K562 (cell line): Measurements from ENCODE around the gene GLI1. TPM values are rescaled to one million over a fixed set of nuclear protein-coding genes. Genes with fewer than 3 reads are reported as not detected.
A peak's percentile ranks its signal among the peaks of the same experiment; 100 is the strongest.

Experiments
- ARID1B ChIP-seq: fragments of 450-650 bp; IDR thresholded peaks from 2 replicates; pipeline ENCODE4 v1.6.1; 2016; ENCODE audit warnings: antibody characterized with exemption, mild to moderate bottlenecking, inconsistent platforms
- BHLHE40 ChIP-seq: IDR thresholded peaks from 2 replicates; pipeline ENCODE4 v1.6.1; 2011; ENCODE audit warnings: low read length, improper control_type of control experiment
- CBX5 ChIP-seq: IDR thresholded peaks from 2 replicates; pipeline ENCODE4 v1.6.1; 2014; ENCODE audit warnings: low read depth, borderline replicate concordance
- ETS1 ChIP-seq: conservative IDR thresholded peaks from 2 replicates; pipeline ENCODE4 v1.6.1; 2011; ENCODE audit warnings: low read depth, mild to moderate bottlenecking, low read length; ENCODE audit not compliant: control insufficient read depth
- FOSL1 ChIP-seq: fragments of 200-800 bp; sonication (Bioruptor generic); conservative IDR thresholded peaks from 2 replicates; pipeline ENCODE4 v1.6.1; 2016; ENCODE audit warnings: missing genetic modification characterization, missing compliant biosample characterization
- FOXK2 ChIP-seq, 2 experiments: fragments of 450-650 bp; IDR thresholded peaks in 1 of 2; conservative IDR thresholded peaks in 1 of 2; 2 replicates each; pipeline ENCODE4 v1.6.1; 2016; ENCODE audit warnings: low read depth in 2 of 2, mild to moderate bottlenecking in 1 of 2
- GABPA ChIP-seq: fragments of 200-800 bp; sonication (Bioruptor generic); conservative IDR thresholded peaks from 2 replicates; pipeline ENCODE4 v1.6.1; 2016; ENCODE audit warnings: low read depth, missing genetic modification characterization, missing compliant biosample characterization
- KAT8 ChIP-seq: fragments of 450-650 bp; IDR thresholded peaks from 2 replicates; pipeline ENCODE4 v1.6.1; 2016; ENCODE audit warnings: low read depth, mild to moderate bottlenecking
- KDM5B ChIP-seq: fragments of 200-600 bp; sonication (generic); IDR thresholded peaks from 2 replicates; pipeline ENCODE4 v1.6.1; 2012; ENCODE audit warnings: low read depth, mild to moderate bottlenecking, moderate library complexity, low read length, control low read depth, inconsistent platforms; ENCODE audit not compliant: insufficient replicate concordance
- MAZ ChIP-seq, 2 experiments: fragments of 450-650 bp in 1 of 2; sonication (generic) in 1 of 2; formaldehyde crosslinking; IDR thresholded peaks in 1 of 2; conservative IDR thresholded peaks in 1 of 2; 2 replicates each; pipeline versions ENCODE4 v1.4.0 to v1.5.0; 2020; ENCODE audit warnings: mild to moderate bottlenecking in 1 of 2, missing genetic modification reagents in 1 of 2
- MBD2 ChIP-seq: sonication (generic); IDR thresholded peaks from 2 replicates; pipeline ENCODE4 v1.6.1; 2016; ENCODE audit warnings: low read depth, borderline replicate concordance
- POLR2B ChIP-seq: fragments of 450-650 bp; IDR thresholded peaks from 2 replicates; pipeline ENCODE4 v1.6.1; 2018; ENCODE audit warnings: low read depth; ENCODE audit not compliant: partially characterized antibody
- POLR2G ChIP-seq: fragments of 200-400 bp; formaldehyde crosslinking; IDR thresholded peaks from 2 replicates; pipeline ENCODE4 v1.6.1; 2017; ENCODE audit warnings: low read depth, mild to moderate bottlenecking, antibody characterized with exemption, low read length, moderate library complexity
- POLR2H ChIP-seq: IDR thresholded peaks from 2 replicates; pipeline ENCODE4 v1.6.1; 2016; ENCODE audit warnings: missing genetic modification characterization, low read depth, mild to moderate bottlenecking, control low read depth, missing compliant biosample characterization, moderate library complexity
- RBBP5 ChIP-seq: fragments of 200-600 bp; sonication (generic); IDR thresholded peaks from 2 replicates; pipeline ENCODE4 v1.6.1; 2012; ENCODE audit warnings: borderline replicate concordance, mild to moderate bottlenecking, low read length, control low read depth, inconsistent platforms; ENCODE audit not compliant: insufficient read depth, poor library complexity, severe bottlenecking
- RBFOX2 ChIP-seq: fragments of 200-400 bp; formaldehyde crosslinking; IDR thresholded peaks from 2 replicates; pipeline ENCODE4 v1.6.1; 2017; ENCODE audit warnings: low read depth, mild to moderate bottlenecking, low read length, moderate library complexity
- SMAD4 ChIP-seq: fragments of 250-450 bp; sonication (Bioruptor Pico); conservative IDR thresholded peaks from 2 replicates; pipeline ENCODE4 v1.8.0; 2021; ENCODE audit warnings: inconsistent platforms, mild to moderate bottlenecking, moderate library complexity
- TAF9B ChIP-seq: fragments of 450-650 bp; IDR thresholded peaks from 2 replicates; pipeline ENCODE4 v1.6.1; 2018; ENCODE audit warnings: mild to moderate bottlenecking; ENCODE audit not compliant: partially characterized antibody
- TBL1XR1 ChIP-seq, 2 experiments: IDR thresholded peaks; 2 replicates each; pipeline ENCODE4 v1.6.1; 2012; ENCODE audit warnings: improper control_type of control experiment in 2 of 2, low read length in 2 of 2, mild to moderate bottlenecking in 1 of 2
- ZEB2 ChIP-seq: fragments of 450-650 bp; IDR thresholded peaks from 2 replicates; pipeline ENCODE4 v1.6.1; 2016
- ZNF217 ChIP-seq: sonication (generic); formaldehyde crosslinking; IDR thresholded peaks from 2 replicates; pipeline ENCODE4 v1.8.0; 2022; ENCODE audit warnings: mild to moderate bottlenecking, missing genetic modification reagents
- ZNF431 ChIP-seq: sonication (generic); formaldehyde crosslinking; IDR thresholded peaks from 2 replicates; pipeline ENCODE4 v1.8.0; 2022; ENCODE audit warnings: mild to moderate bottlenecking, missing genetic modification reagents
- polyA plus RNA-seq, 8 experiments: library from polyadenylated mRNA; depleted of rRNA in 4 of 8; stranded (reverse) in 5 of 8; unstranded in 3 of 8; fragments of >200 nt; fragmentation: Nextera tagmentation in 2 of 8; fragmentation: Illumina TruSeq in 1 of 8; extraction: Ambion mirVana in 2 of 8; extraction: Trizol in 1 of 8; gene quantifications; 2 replicates each; pipeline versions ENCODE4 v1.2.1 to v1.2.3, GENCODE V29; 2011 to 2014; ENCODE audit warnings: inconsistent platforms in 1 of 8, missing spikeins in 1 of 8
- total RNA-seq, 7 experiments: library from RNA; depleted of rRNA in 6 of 7; stranded (reverse); fragments of >200 nt in 6 of 7; fragmentation: Illumina TruSeq in 2 of 7; extraction: Trizol in 2 of 7; gene quantifications; 2 replicates each; pipeline versions ENCODE4 v1.2.1 to v1.2.3, GENCODE V29; 2011 to 2021; ENCODE audit warnings: low replicate concordance in 1 of 7
- TF ChIP-seq, protein P1 (sequence below): IDR thresholded peaks from 2 replicates; pipeline ENCODE4 v1.6.1; 2016; ENCODE audit warnings: missing genetic modification characterization, missing compliant biosample characterization
- TF ChIP-seq, protein P2 (sequence below): fragments of 200-800 bp; sonication (Bioruptor generic); IDR thresholded peaks from 2 replicates; pipeline ENCODE4 v1.6.1; 2017; ENCODE audit warnings: missing genetic modification characterization, missing compliant biosample characterization

GLI1 gene
- total and polyA plus RNA-seq, 9 of the 15 experiments (the other 6 are each of a cell fraction or from before 2014, with no cell fraction given): 0.24 to 3.7 (median 0.61) TPM

GRCh38 chr12:57430931-57431566 is 28.5 kb upstream of the GLI1 start, which contains the start of gene R3HDM2 (continued):
- peak; percentile 87 for TF ChIP-seq POLR2B
- TF ChIP-seq BHLHE40: peak; percentile 88
- peak; percentile 32; the same call in 1 of the 2 replicates for TF ChIP-seq SMAD4
- peak; percentile 99 for TF ChIP-seq RBFOX2
- TF ChIP-seq ZEB2: peak; percentile 60; the same call in 1 of the 2 replicates
- peak; percentile 39; the same call in 1 of the 2 replicates for TF ChIP-seq ETS1
- peak; percentile 89; the same call in 1 of the 2 replicates for TF ChIP-seq ZNF217 (CRISPR knock-in tag)
- TF ChIP-seq RBBP5: peak; percentile 44
- TF ChIP-seq KAT8: no peak
- TF ChIP-seq POLR2G: peak; percentile 96
- TF ChIP-seq CBX5: no peak
- peak; percentile 50 for TF ChIP-seq TAF9B
- TF ChIP-seq FOSL1 (tag): no peak
- TF ChIP-seq ZNF431 (CRISPR knock-in tag): peak; percentile 95
- TF ChIP-seq POLR2H (tag): peak; percentile 89
- TF ChIP-seq, protein P1, sequence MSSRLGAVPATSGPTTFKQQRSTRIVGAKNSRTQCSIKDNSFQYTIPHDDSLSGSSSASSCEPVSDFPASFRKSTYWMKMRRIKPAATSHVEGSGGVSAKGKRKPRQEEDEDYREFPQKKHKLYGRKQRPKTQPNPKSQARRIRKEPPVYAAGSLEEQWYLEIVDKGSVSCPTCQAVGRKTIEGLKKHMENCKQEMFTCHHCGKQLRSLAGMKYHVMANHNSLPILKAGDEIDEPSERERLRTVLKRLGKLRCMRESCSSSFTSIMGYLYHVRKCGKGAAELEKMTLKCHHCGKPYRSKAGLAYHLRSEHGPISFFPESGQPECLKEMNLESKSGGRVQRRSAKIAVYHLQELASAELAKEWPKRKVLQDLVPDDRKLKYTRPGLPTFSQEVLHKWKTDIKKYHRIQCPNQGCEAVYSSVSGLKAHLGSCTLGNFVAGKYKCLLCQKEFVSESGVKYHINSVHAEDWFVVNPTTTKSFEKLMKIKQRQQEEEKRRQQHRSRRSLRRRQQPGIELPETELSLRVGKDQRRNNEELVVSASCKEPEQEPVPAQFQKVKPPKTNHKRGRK (tag): peak; percentile 7
- TF ChIP-seq GABPA (tag): peak; percentile 77
- TF ChIP-seq, protein P2, sequence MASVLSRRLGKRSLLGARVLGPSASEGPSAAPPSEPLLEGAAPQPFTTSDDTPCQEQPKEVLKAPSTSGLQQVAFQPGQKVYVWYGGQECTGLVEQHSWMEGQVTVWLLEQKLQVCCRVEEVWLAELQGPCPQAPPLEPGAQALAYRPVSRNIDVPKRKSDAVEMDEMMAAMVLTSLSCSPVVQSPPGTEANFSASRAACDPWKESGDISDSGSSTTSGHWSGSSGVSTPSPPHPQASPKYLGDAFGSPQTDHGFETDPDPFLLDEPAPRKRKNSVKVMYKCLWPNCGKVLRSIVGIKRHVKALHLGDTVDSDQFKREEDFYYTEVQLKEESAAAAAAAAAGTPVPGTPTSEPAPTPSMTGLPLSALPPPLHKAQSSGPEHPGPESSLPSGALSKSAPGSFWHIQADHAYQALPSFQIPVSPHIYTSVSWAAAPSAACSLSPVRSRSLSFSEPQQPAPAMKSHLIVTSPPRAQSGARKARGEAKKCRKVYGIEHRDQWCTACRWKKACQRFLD (CRISPR knock-in tag): peak; percentile 89; the same call in 1 of the 2 replicates
- peak in 1 of 2 experiments; percentile 30; a peak in 1 of 4 replicates for TF ChIP-seq TBL1XR1 (IDR thresholded peaks at IDR 0.05; ENCODE audit: low read length in 2 of 2)
- TF ChIP-seq MAZ (CRISPR knock-in tag; conservative IDR thresholded peaks at IDR 0.05 in 1 of 2, IDR thresholded peaks at IDR 0.05 in 1 of 2): peak in 1 of 2 experiments; percentile 91; a peak in 3 of 4 replicates
- TF ChIP-seq MBD2: peak; percentile 58; the same call in 1 of the 2 replicates
- peak; percentile 18 to 50; a peak in 2 of 4 replicates for TF ChIP-seq FOXK2 (conservative IDR thresholded peaks at IDR 0.05 in 1 of 2, IDR thresholded peaks at IDR 0.05 in 1 of 2; ENCODE audit: low read depth in 2 of 2)
- peak; percentile 86 for TF ChIP-seq KDM5B
- no peak for TF ChIP-seq ARID1B
